ENCODE results near the gene UNC13C.

Gene UNC13C

DNA sequence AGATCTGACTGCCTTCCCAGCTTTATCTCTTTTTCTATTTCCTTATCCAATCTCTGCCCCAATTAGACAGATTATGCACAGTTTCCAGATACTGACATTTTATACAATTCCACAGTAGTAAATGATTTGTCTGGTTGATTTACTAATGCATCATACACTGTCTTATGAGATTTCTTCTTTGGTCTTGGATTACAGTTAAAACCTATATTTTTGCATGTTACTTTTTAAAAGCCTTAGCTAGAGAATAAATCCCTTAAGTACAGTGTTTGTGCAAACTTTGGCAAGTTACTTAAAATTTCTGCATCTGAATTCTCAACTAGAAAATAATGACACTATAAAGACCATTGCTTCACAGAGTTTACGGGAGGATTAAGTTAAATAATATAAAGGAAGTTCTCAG, 6.0 kb downstream of the UNC13C start:
- DNase-seq (ENCODE audit: insufficient read length, low spot score): no peak
- FAIRE-seq: no peak
- TF ChIP-seq, protein P1, sequence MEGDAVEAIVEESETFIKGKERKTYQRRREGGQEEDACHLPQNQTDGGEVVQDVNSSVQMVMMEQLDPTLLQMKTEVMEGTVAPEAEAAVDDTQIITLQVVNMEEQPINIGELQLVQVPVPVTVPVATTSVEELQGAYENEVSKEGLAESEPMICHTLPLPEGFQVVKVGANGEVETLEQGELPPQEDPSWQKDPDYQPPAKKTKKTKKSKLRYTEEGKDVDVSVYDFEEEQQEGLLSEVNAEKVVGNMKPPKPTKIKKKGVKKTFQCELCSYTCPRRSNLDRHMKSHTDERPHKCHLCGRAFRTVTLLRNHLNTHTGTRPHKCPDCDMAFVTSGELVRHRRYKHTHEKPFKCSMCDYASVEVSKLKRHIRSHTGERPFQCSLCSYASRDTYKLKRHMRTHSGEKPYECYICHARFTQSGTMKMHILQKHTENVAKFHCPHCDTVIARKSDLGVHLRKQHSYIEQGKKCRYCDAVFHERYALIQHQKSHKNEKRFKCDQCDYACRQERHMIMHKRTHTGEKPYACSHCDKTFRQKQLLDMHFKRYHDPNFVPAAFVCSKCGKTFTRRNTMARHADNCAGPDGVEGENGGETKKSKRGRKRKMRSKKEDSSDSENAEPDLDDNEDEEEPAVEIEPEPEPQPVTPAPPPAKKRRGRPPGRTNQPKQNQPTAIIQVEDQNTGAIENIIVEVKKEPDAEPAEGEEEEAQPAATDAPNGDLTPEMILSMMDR (IDR thresholded peaks at IDR 0.05; ENCODE audit: insufficient read depth, missing control alignments): no peak

DNA sequence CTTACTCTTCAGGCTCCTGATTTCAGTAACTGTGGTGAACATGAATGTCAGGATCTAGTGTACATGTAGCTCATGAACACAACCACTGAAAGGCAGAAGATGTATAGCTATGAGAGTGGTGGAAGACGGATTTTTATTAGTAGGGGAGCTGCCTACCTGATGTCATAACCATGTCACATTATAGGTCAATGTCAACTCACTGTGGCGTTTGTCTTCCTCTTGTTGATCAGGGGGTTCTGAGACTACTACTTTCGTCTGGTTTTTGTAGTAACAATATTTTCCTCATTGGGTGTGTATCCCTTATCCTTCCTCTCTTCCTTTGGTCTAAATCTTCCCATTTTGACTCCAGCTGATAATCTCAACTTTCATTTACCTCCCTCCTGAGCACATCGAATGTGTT, 7.3 kb downstream of the UNC13C start:
- no peak for DNase-seq (ENCODE audit: insufficient read length, low spot score)
- FAIRE-seq: no peak
- TF ChIP-seq, protein P1 (IDR thresholded peaks at IDR 0.05; ENCODE audit: insufficient read depth, missing control alignments): no peak

DNA sequence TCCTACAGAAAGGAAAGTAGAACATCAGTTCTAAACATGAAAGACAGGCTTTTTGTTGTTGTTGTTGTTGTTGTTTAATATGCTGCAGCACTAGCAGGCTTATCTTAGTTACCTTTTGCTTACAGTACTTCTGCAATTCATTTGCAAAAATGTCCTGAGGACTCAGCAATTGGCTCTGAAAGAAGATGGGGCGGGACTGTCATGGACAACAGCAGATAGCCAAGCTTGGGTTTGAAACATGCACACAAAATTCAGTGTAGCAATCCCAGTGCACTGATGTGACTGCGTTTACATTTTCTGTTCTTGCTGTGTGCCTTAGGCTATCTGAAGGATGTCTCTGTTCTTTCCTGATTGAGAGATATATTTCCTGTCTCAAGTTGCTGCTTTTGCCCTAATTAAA, 9.2 kb downstream of the UNC13C start:
- DNase-seq (ENCODE audit: insufficient read length, low spot score) (no peak), FAIRE-seq (no peak)
- TF ChIP-seq, protein P1 (IDR thresholded peaks at IDR 0.05; ENCODE audit: insufficient read depth, missing control alignments): no peak

DNA sequence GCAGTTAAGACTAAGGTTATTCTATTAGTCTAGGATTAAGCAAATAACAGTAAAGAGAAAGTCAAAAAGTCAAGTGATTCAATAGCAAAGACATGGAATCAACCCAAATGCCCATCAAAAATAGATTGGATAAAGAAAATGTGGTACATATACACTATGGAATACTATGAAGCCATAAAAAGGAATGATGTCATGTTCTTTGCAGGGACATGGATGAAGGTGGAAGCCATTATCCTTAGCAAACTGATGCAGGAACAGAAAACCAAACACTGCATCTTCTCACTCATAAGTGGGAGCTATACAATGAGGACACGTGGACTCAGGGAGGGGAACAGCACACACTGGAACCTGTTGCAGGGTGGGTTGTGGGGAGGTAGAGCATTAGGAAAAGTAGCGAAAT, 29.0 kb downstream of the UNC13C start:
- TF ChIP-seq, protein P1 (IDR thresholded peaks at IDR 0.05; ENCODE audit: insufficient read depth, missing control alignments): no peak
- DNase-seq (ENCODE audit: insufficient read length, low spot score) (no peak), FAIRE-seq (no peak)

DNA sequence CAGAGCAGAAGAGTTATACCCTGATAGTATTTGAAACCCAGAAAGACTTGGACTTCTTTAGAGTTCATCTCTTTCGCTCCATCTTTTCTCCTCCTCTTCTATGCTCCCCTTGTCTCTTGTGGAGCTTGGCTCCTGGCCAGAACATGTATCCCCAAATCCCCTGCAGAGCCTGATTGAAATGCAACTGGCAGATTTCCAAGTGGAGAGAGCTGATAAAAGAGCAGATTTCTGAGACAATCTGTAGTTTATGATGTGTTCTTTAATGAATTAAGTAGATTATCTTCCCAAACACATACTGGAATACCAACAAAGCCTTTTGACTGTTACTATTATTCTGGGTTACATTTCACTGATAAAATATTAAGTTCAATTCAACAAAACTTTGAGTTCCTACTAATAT, 33.4 kb downstream of the UNC13C start:
- peak; percentile 63 for FAIRE-seq
- TF ChIP-seq, protein P1 (IDR thresholded peaks at IDR 0.05; ENCODE audit: insufficient read depth, missing control alignments): no peak
- no peak for DNase-seq (ENCODE audit: insufficient read length, low spot score)

DNA sequence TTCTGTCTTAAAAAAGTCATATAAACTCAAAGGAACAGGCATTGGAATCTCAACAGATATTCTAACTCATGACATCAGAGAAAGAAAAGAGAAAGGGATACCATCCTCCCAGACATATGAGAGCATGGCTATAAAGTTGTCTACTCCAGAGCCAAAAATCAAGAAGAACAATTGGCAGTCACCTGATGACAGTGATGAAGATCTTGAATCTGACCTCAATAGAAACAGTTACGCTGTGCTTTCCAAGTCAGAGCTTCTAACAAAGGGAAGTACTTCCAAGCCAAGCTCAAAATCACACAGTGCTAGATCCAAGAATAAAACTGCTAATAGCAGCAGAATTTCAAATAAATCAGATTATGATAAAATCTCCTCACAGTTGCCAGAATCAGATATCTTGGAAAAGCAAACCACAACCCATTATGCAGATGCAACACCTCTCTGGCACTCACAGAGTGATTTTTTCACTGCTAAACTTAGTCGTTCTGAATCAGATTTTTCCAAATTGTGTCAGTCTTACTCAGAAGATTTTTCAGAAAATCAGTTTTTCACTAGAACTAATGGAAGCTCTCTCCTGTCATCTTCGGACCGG, 35.9 kb downstream of the UNC13C start:
- DNase-seq (ENCODE audit: insufficient read length, low spot score) (no peak), FAIRE-seq (no peak)
- TF ChIP-seq, protein P1 (IDR thresholded peaks at IDR 0.05; ENCODE audit: insufficient read depth, missing control alignments): no peak

DNA sequence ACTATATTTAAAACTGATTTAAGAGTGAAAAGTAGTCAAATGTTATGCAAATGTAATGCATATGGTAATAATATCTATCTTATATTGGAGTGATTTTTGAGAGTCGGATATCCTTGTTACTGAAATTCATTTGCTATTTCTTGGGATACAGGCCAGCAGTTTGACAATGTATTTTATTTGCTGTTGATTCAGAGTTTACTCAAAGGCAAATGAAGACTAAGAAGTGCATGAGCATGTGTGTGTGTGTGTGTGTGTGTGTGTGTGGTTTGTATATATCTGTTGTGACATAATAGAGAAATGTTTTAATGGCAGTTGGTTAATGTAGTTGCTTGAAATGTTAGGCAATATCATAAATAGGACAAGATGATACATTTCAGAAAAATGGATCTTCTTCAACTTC, 39.0 kb downstream of the UNC13C start:
- no peak for DNase-seq (ENCODE audit: insufficient read length, low spot score)
- no peak for FAIRE-seq
- TF ChIP-seq, protein P1 (IDR thresholded peaks at IDR 0.05; ENCODE audit: insufficient read depth, missing control alignments): no peak

All from D721Med (cell line).